H1 (cell line): ENCODE data around the gene TRABD2A. TPM values are rescaled to one million over a fixed set of nuclear protein-coding genes. Genes with fewer than 3 reads are reported as not detected.

Experiments
- CTCF ChIA-PET: fragments of 300-600 bp; sonication (Branson Sonifier 250); formaldehyde crosslinking; loops from one replicate; lab custom pipeline; 2021; ENCODE audit not compliant: partially characterized antibody; lab: Charles Lee
- POLR2A ChIA-PET: fragments of 300-600 bp; sonication (Branson Sonifier 250); formaldehyde crosslinking; loops from one replicate; lab custom pipeline; 2021; ENCODE audit warnings: inconsistent platforms; ENCODE audit not compliant: partially characterized antibody; lab: Charles Lee
- DNase-seq, 2 experiments: peaks; one replicate each; pipeline versions ENCODE4 v3.0.0 to v3.0.0-alpha.2; 2010 to 2022; ENCODE audit warnings: low spot score in 2 of 2, low read depth in 1 of 2, mixed read lengths in 1 of 2
- FAIRE-seq: peaks from 2 replicates; lab custom pipeline; 2011; peaks lifted over from hg19 to GRCh38; lab: Jason Lieb, UNC
- H2AFZ ChIP-seq: 2 replicates; pipeline ENCODE4 v1.8.1; 2012; ENCODE audit warnings: low read length, inconsistent platforms
- H2AK5ac ChIP-seq: 2 replicates; pipeline ENCODE4 v1.6.1; 2013; ENCODE audit warnings: low read depth, low read length
- H2BK120ac ChIP-seq: replicated peaks from 2 replicates; pipeline ENCODE3; 2013; ENCODE audit warnings: low read depth, low read length, inconsistent platforms
- H2BK12ac ChIP-seq: 2 replicates; pipeline ENCODE4 v1.6.1; 2013; ENCODE audit warnings: low read depth, low read length
- H2BK15ac ChIP-seq: 2 replicates; pipeline ENCODE4 v1.6.1; 2013; ENCODE audit warnings: low read length
- H2BK20ac ChIP-seq: 2 replicates; pipeline ENCODE4 v1.6.1; 2013; ENCODE audit warnings: low read length
- H2BK5ac ChIP-seq: 2 replicates; pipeline ENCODE4 v1.6.1; 2013; ENCODE audit warnings: low read depth, low read length
- H3K14ac ChIP-seq: 2 replicates; pipeline ENCODE4 v1.6.1; 2013; ENCODE audit warnings: inconsistent platforms; ENCODE audit not compliant: insufficient read length
- H3K18ac ChIP-seq: 2 replicates; pipeline ENCODE4 v1.6.1; 2013; ENCODE audit warnings: low read length; ENCODE audit errors: extremely low read depth
- H3K23ac ChIP-seq: 2 replicates; pipeline ENCODE4 v1.6.1; 2013; ENCODE audit warnings: inconsistent platforms; ENCODE audit not compliant: insufficient read length
- H3K23me2 ChIP-seq: 2 replicates; pipeline ENCODE4 v1.6.1; 2013; ENCODE audit warnings: low read depth, low read length
- H3K27ac ChIP-seq: 2 replicates; pipeline ENCODE4 v1.6.1; 2011; ENCODE audit warnings: low read depth, low read length, inconsistent platforms
- H3K27me3 ChIP-seq, 4 experiments: replicated peaks in 1 of 4; 1 replicate in 1 of 4; 2 replicates in 3 of 4; pipeline versions ENCODE4 v1.6.1 to v1.8.1; 2011 to 2013; ENCODE audit warnings: low read length in 3 of 4, mild to moderate bottlenecking in 3 of 4, inconsistent platforms in 2 of 4, mixed read lengths in 2 of 4, moderate library complexity in 1 of 4; ENCODE audit not compliant: control insufficient read depth in 3 of 4, insufficient read depth in 3 of 4; ENCODE audit errors: extremely low read depth in 1 of 4
- H3K36me3 ChIP-seq, 4 experiments: 2 replicates each; pipeline versions ENCODE4 v1.6.1 to v1.8.1; 2011 to 2013; ENCODE audit warnings: mild to moderate bottlenecking in 4 of 4, low read length in 3 of 4, moderate library complexity in 2 of 4, control low read depth in 1 of 4, inconsistent platforms in 1 of 4; ENCODE audit not compliant: insufficient read depth in 4 of 4, control insufficient read depth in 2 of 4
- H3K4ac ChIP-seq: replicated peaks from 2 replicates; pipeline ENCODE3; 2013; ENCODE audit warnings: low read length, low read depth, mixed read lengths, inconsistent platforms; ENCODE audit not compliant: insufficient read length
- H3K4me1 ChIP-seq, 4 experiments: replicated peaks in 1 of 4; 1 replicate in 1 of 4; 2 replicates in 3 of 4; pipeline versions ENCODE4 v1.6.1 to v1.8.1; 2011 to 2013; ENCODE audit warnings: low read length in 3 of 4, inconsistent platforms in 2 of 4, mixed read lengths in 1 of 4; ENCODE audit not compliant: insufficient read depth in 4 of 4, control insufficient read depth in 3 of 4
- H3K4me2 ChIP-seq, 2 experiments: 2 replicates each; pipeline versions ENCODE4 v1.6.1 to v1.8.1; 2011 to 2013; ENCODE audit warnings: low read depth in 2 of 2, low read length in 2 of 2, control low read depth in 1 of 2, inconsistent platforms in 1 of 2, mild to moderate bottlenecking in 1 of 2; ENCODE audit not compliant: insufficient read depth in 1 of 2
- H3K4me3 ChIP-seq, 4 experiments: fragments of 200-600, 300-600 bp in 1 of 4; sonication (generic), shearing (Covaris generic), sonication (Bioruptor Twin) in 1 of 4; 2 replicates each; pipeline versions ENCODE4 v1.5.1 to v1.8.1; 2011 to 2016; ENCODE audit warnings: low read length in 4 of 4, low read depth in 3 of 4, control low read depth in 2 of 4, inconsistent platforms in 2 of 4, mild to moderate bottlenecking in 2 of 4, mixed read lengths in 1 of 4, moderate library complexity in 1 of 4; ENCODE audit not compliant: insufficient read depth in 2 of 4; ENCODE audit errors: extremely low read depth in 1 of 4
- H3K56ac ChIP-seq: replicated peaks from 2 replicates; pipeline ENCODE3; 2013; ENCODE audit warnings: low read depth, mild to moderate bottlenecking, mixed read lengths, low read length, inconsistent platforms; ENCODE audit not compliant: insufficient read length
- H3K79me1 ChIP-seq: 2 replicates; pipeline ENCODE4 v1.6.1; 2013; ENCODE audit warnings: low read depth, low read length, control low read depth
- H3K79me2 ChIP-seq, 2 experiments: 2 replicates each; pipeline versions ENCODE4 v1.6.1 to v1.8.1; 2012 to 2013; ENCODE audit warnings: low read length in 2 of 2, mild to moderate bottlenecking in 2 of 2, inconsistent platforms in 1 of 2; ENCODE audit not compliant: insufficient read depth in 2 of 2, control insufficient read depth in 1 of 2
- H3K9ac ChIP-seq, 4 experiments: replicated peaks in 1 of 4; 1 replicate in 1 of 4; 2 replicates in 3 of 4; pipeline versions ENCODE4 v1.6.1 to v1.8.1; 2011 to 2013; ENCODE audit warnings: low read depth in 3 of 4, low read length in 3 of 4, control low read depth in 2 of 4, mild to moderate bottlenecking in 2 of 4, moderate library complexity in 2 of 4, inconsistent platforms in 1 of 4; ENCODE audit errors: extremely low read depth in 1 of 4
- H3K9me3 ChIP-seq, 2 experiments: 2 replicates each; pipeline versions ENCODE4 v1.6.1 to v1.8.1; 2012 to 2013; ENCODE audit warnings: mild to moderate bottlenecking in 2 of 2, moderate library complexity in 2 of 2, control low read depth in 1 of 2, inconsistent platforms in 1 of 2, low read depth in 1 of 2, low read length in 1 of 2, mixed read lengths in 1 of 2; ENCODE audit not compliant: insufficient read depth in 2 of 2
- H4K20me1 ChIP-seq, 2 experiments: replicated peaks in 1 of 2; 2 replicates each; pipeline versions ENCODE3 to v1.8.1; 2011 to 2013; ENCODE audit warnings: inconsistent platforms in 2 of 2, low read length in 2 of 2, mild to moderate bottlenecking in 1 of 2; ENCODE audit not compliant: insufficient read depth in 2 of 2, control insufficient read depth in 1 of 2
- H4K5ac ChIP-seq: 2 replicates; pipeline ENCODE4 v1.6.1; 2013; ENCODE audit warnings: low read length, low read depth, mixed read lengths, inconsistent platforms; ENCODE audit not compliant: insufficient read length
- H4K8ac ChIP-seq: 2 replicates; pipeline ENCODE4 v1.8.0; 2013; ENCODE audit warnings: mild to moderate bottlenecking, moderate library complexity, low read length, inconsistent platforms; ENCODE audit not compliant: insufficient read depth; ENCODE audit errors: extremely low read depth
- H4K91ac ChIP-seq: replicated peaks from 2 replicates; pipeline ENCODE3; 2013; ENCODE audit warnings: low read length, mixed read lengths, inconsistent platforms; ENCODE audit not compliant: insufficient read length
- CHD1 ChIP-seq: IDR thresholded peaks from 2 replicates; pipeline ENCODE4 v1.6.1; 2012; ENCODE audit warnings: low read depth, low read length, improper control_type of control experiment
- EGR1 ChIP-seq: IDR thresholded peaks from 2 replicates; pipeline ENCODE4 v1.6.1; 2011; ENCODE audit warnings: low read depth, low read length, borderline replicate concordance
- EZH2 ChIP-seq: fragments of 200-600 bp; sonication (generic); IDR thresholded peaks from 2 replicates; pipeline ENCODE4 v1.7.1; 2012; ENCODE audit warnings: low read depth, mild to moderate bottlenecking, moderate library complexity, low read length, inconsistent platforms; ENCODE audit not compliant: severe bottlenecking
- FOSL1 ChIP-seq: IDR thresholded peaks from 2 replicates; pipeline ENCODE4 v1.6.1; 2011; ENCODE audit warnings: mild to moderate bottlenecking, low read depth, low read length, moderate library complexity; ENCODE audit not compliant: insufficient read depth
- TAF7 ChIP-seq: optimal IDR thresholded peaks from 2 replicates; pipeline ENCODE3; 2011; ENCODE audit warnings: low read depth, mild to moderate bottlenecking, inconsistent platforms, low read length, moderate library complexity, borderline replicate concordance
- TCF12 ChIP-seq: IDR thresholded peaks from 2 replicates; pipeline ENCODE4 v1.6.1; 2011; ENCODE audit warnings: low read depth, mild to moderate bottlenecking, low read length
- WGBS, 2 experiments: shearing (Covaris generic) in 1 of 2; methylation state at CpG; one replicate each; pipeline versions ENCODE4 v1.1.6 to v1.1.7; 2013 to 2015; ENCODE audit warnings: low lambda C conversion rate in 2 of 2, mixed read lengths in 2 of 2, inconsistent platforms in 1 of 2, low coverage in 1 of 2, missing lambda C conversion rate in 1 of 2; ENCODE audit not compliant: insufficient replicate concordance in 2 of 2, insufficient coverage in 1 of 2, insufficient read length in 1 of 2; ENCODE audit errors: extremely low coverage in 1 of 2, missing lambda C conversion rate in 1 of 2; 5-methylcytosine and 5-hydroxymethylcytosine counted together
- polyA plus RNA-seq, 7 experiments: library from polyadenylated mRNA; depleted of rRNA in 3 of 7; stranded (reverse) in 5 of 7; unstranded in 2 of 7; fragments of >200 nt in 5 of 7; fragments of 200-250 nt in 2 of 7; gene quantifications; 1 replicate in 5 of 7; 2 replicates in 1 of 7; 4 replicates in 1 of 7; pipeline versions ENCODE4 v1.2.1 to v1.2.3, GENCODE V29; 2011 to 2013; ENCODE audit warnings: missing spikeins in 2 of 7, mixed read lengths in 2 of 7
- total RNA-seq: library from RNA; stranded (reverse); fragmentation: NEBNext Ultra II Directional; extraction: Animal tissue kit (Norgen Biotek cat#: 25700); gene quantifications from 2 replicates; pipeline ENCODE4 v1.2.1, GENCODE V29; 2021
- TF ChIP-seq, protein P1 (sequence below): IDR thresholded peaks from 2 replicates; pipeline ENCODE4 v1.6.1; 2011; ENCODE audit warnings: low read length, improper control_type of control experiment

Gene TRABD2A
- total and polyA plus RNA-seq, 2 of the 8 experiments (the other 6 are each of a cell fraction or from before 2014, with no cell fraction given): 17.3 to 18.6 TPM

DNA sequence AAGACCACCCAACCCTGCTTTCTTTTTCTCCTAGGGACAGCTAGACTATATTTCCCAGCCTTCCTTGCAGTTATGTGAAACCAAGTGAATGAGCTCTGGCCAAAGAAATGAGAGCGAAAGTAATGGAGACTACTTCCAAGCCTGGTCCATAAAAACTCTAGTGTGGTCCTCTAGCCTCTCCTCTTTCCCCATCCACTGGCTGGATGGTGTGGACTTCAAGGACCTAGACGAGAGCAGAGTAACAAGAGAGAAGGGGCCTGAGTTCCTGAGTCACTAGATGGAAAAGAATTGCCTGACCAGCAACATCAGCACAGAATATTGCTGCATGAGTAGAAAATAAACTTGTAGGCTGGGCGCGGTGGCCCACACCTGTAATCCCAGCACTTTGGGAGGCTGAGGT lies 21.6 kb upstream of the TRABD2A start:
- H3K79me1 ChIP-seq: no peaks in the 10 kb centered on the region
- H3K4me3 ChIP-seq: no peak overlapping the region
- no peak overlapping the region for H3K4me2 ChIP-seq
- no peaks in the 10 kb centered on the region for H3K9me3 ChIP-seq
- H2BK15ac ChIP-seq: no peak overlapping the region
- TF ChIP-seq FOSL1 (no peak), EGR1 (no peak), TCF12 (no peak), CHD1 (no peak), TAF7 (no peak), EZH2 (no peak)
- TF ChIP-seq, protein P1, sequence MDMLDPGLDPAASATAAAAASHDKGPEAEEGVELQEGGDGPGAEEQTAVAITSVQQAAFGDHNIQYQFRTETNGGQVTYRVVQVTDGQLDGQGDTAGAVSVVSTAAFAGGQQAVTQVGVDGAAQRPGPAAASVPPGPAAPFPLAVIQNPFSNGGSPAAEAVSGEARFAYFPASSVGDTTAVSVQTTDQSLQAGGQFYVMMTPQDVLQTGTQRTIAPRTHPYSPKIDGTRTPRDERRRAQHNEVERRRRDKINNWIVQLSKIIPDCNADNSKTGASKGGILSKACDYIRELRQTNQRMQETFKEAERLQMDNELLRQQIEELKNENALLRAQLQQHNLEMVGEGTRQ: no peak
- no peak overlapping the region for H3K14ac ChIP-seq
- H3K27me3 ChIP-seq: peaks cover 0 to 10% (median 8%) of the 10 kb centered on the region in 4 experiments; a peak in 6 of 7 replicates
- H4K5ac ChIP-seq: no peak overlapping the region
- no peak overlapping the region for H4K91ac ChIP-seq
- H3K9ac ChIP-seq: no peak overlapping the region
- peaks cover 10% of the 10 kb centered on the region for H3K23me2 ChIP-seq
- peaks cover 0 to 12% of the 10 kb centered on the region in 2 experiments; a peak in 1 of 4 replicates for H3K79me2 ChIP-seq
- H3K4ac ChIP-seq: no peak overlapping the region
- H2BK120ac ChIP-seq: no peak overlapping the region
- H2BK5ac ChIP-seq: no peak overlapping the region
- peaks cover 0 to 14% (median 6%) of the 10 kb centered on the region in 4 experiments; a peak in 6 of 7 replicates for H3K4me1 ChIP-seq
- 92% methylated on average over 4 of the region's 4 CpGs; no CpG with 5 or more reads in 1 of the 2 experiments for WGBS, 2 experiments
- H2AFZ ChIP-seq: no peak overlapping the region
- DNase-seq: no peak
- ChIA-PET POLR2A (no interaction called here), CTCF (interaction anchor here (4.9 to 6.1 kb wide), 2 partner anchors 22 to 23 kb away, joined by 17 to 31 read pairs; partner anchors contain the start of gene TRABD2A)
- H3K27ac ChIP-seq: no peak overlapping the region
- H2BK12ac ChIP-seq: no peak overlapping the region
- H3K18ac ChIP-seq: no peak overlapping the region
- H3K36me3 ChIP-seq: peaks cover 0 to 3% (median 0%) of the 10 kb centered on the region in 4 experiments; a peak in 1 of 8 replicates
- H2BK20ac ChIP-seq: no peak overlapping the region
- no peak overlapping the region for H4K8ac ChIP-seq
- H3K23ac ChIP-seq: no peak overlapping the region
- no peak overlapping the region for H2AK5ac ChIP-seq
- no peaks in the 10 kb centered on the region for H4K20me1 ChIP-seq
- FAIRE-seq: no peak
- H3K56ac ChIP-seq: no peak overlapping the region
